ENCODE data around the gene MAP4K4.

- TF ChIP-seq CTCF (IDR thresholded peaks at IDR 0.05) (no peak), POLR2A (IDR thresholded peaks at IDR 0.05) (no peak)
Measured at GRCh38 chr2:101736861-101737291, 39.4 kb downstream of the MAP4K4 start.
